H1 (cell line): Measurements from ENCODE around the gene PDIA5. TPM values are rescaled to one million over a fixed set of nuclear protein-coding genes. Genes with fewer than 3 reads are reported as not detected.

Experiments used
- BRCA1 ChIP-seq: IDR thresholded peaks from 2 replicates; pipeline ENCODE4 v1.6.1; 2012; ENCODE audit warnings: low read depth, low read length, improper control_type of control experiment
- CHD1 ChIP-seq: IDR thresholded peaks from 2 replicates; pipeline ENCODE4 v1.6.1; 2012; ENCODE audit warnings: low read depth, low read length, improper control_type of control experiment
- CHD7 ChIP-seq: fragments of 300-600 bp; sonication (generic); IDR thresholded peaks from 2 replicates; pipeline ENCODE4 v1.7.1; 2012; ENCODE audit warnings: low read length, moderate library complexity, mild to moderate bottlenecking, inconsistent platforms; ENCODE audit not compliant: insufficient replicate concordance
- JUN ChIP-seq: IDR thresholded peaks from 2 replicates; pipeline ENCODE4 v1.6.1; 2011; ENCODE audit warnings: low read depth, mild to moderate bottlenecking, improper control_type of control experiment, low read length
- PHF8 ChIP-seq: fragments of 200-600 bp; sonication (generic); conservative IDR thresholded peaks from 2 replicates; pipeline ENCODE4 v1.7.1; 2012; ENCODE audit warnings: low read depth, mild to moderate bottlenecking, inconsistent platforms, low read length, moderate library complexity
- RFX5 ChIP-seq: IDR thresholded peaks from 2 replicates; pipeline ENCODE4 v1.6.1; 2011; ENCODE audit warnings: low read depth, low read length, improper control_type of control experiment, borderline replicate concordance
- RNF2 ChIP-seq: fragments of 200-900, 300-1000 bp; sonication (generic); IDR thresholded peaks from 2 replicates; pipeline ENCODE4 v1.7.1; 2016; ENCODE audit warnings: borderline replicate concordance, low read depth, mild to moderate bottlenecking, antibody characterized with exemption, low read length; ENCODE audit not compliant: poor library complexity, severe bottlenecking; ENCODE audit errors: missing control alignments
- SIN3A ChIP-seq, 2 experiments: IDR thresholded peaks in 1 of 2; conservative IDR thresholded peaks in 1 of 2; 2 replicates each; pipeline ENCODE4 v1.6.1; 2011 to 2012; ENCODE audit warnings: low read length in 2 of 2, improper control_type of control experiment in 1 of 2, low read depth in 1 of 2, mild to moderate bottlenecking in 1 of 2
- SP4 ChIP-seq: IDR thresholded peaks from 2 replicates; pipeline ENCODE4 v1.6.1; 2012; ENCODE audit warnings: low read length, inconsistent platforms
- YY1 ChIP-seq: IDR thresholded peaks from 2 replicates; pipeline ENCODE4 v1.6.1; 2011; ENCODE audit warnings: low read depth, mild to moderate bottlenecking, low read length
- polyA plus RNA-seq, 7 experiments: library from polyadenylated mRNA; depleted of rRNA in 3 of 7; stranded (reverse) in 5 of 7; unstranded in 2 of 7; fragments of >200 nt in 5 of 7; fragments of 200-250 nt in 2 of 7; gene quantifications; 1 replicate in 5 of 7; 2 replicates in 1 of 7; 4 replicates in 1 of 7; pipeline versions ENCODE4 v1.2.1 to v1.2.3, GENCODE V29; 2011 to 2013; ENCODE audit warnings: missing spikeins in 2 of 7, mixed read lengths in 2 of 7
- total RNA-seq: library from RNA; stranded (reverse); fragmentation: NEBNext Ultra II Directional; extraction: Animal tissue kit (Norgen Biotek cat#: 25700); gene quantifications from 2 replicates; pipeline ENCODE4 v1.2.1, GENCODE V29; 2021

Gene PDIA5
- total and polyA plus RNA-seq, 2 of the 8 experiments (the other 6 are each of a cell fraction or from before 2014, with no cell fraction given) = 18.2 to 32.8 TPM

GRCh38 chr3:123083383-123084124 is 16.7 kb downstream of the PDIA5 start (continued):
- TF ChIP-seq CHD7 (no peak), RNF2 (no peak), SP4 (no peak), YY1 (no peak), SIN3A (conservative IDR thresholded peaks at IDR 0.05 in 1 of 2, IDR thresholded peaks at IDR 0.05 in 1 of 2; ENCODE audit: low read depth in 1 of 2, low read length in 2 of 2) (no peak), RFX5 (no peak), PHF8 (no peak), BRCA1 (no peak), JUN (no peak), CHD1 (no peak)
